NCI-H128 (cell line): Measurements from ENCODE around the gene SPOCD1.
A peak's percentile ranks its signal among the peaks of the same experiment; 100 is the strongest.

Experiments
- DNase-seq: peaks from one replicate; lab custom pipeline; 2025; ENCODE audit not compliant: unreplicated experiment; lab: John Stamatoyannopoulos, UW

SPOCD1 gene

GRCh38 chr1:31757989-31758388 is 57.8 kb downstream of the SPOCD1 start:
- DNase-seq, result no peak

- DNase-seq, result no peak
Observed at GRCh38 chr1:31757204-31757679, 58.6 kb downstream of the SPOCD1 start.

- no peak for DNase-seq
Observed at GRCh38 chr1:31756578-31756977, 59.2 kb downstream of the SPOCD1 start.

DNA sequence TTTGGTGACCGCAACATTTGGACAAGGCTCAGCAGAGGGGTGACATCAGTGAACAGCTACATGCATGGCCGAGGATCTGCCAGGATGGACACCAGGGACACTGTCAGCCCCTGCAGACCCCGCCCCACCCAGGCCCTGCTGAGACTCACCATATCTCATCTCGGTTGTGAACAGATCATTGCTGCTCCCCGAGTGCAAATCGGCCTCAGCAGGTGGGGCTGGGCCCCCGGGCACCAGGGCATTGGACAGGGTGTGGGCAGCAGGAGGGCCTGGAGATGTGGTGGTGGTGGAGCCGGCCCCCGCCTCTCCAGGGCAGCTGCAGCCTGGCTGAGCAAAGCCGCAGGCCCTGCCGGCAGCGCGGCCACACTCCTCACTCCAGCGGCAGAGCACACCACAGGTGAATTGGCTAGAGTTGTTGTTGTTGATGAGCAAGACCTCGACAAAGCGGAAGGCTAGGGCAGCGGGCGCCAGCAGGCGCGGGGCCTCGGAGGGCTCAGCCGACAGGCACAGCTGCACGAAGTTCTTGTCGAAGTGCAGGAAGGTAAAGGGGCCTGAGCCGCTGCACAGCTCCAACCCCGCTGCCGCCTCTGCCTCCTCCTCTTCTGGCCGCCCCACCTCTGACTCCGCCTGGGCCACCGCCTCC is 59.9 kb downstream of the SPOCD1 start:
- no peak for DNase-seq

- DNase-seq, result no peak
Observed at GRCh38 chr1:31755197-31755611, 60.6 kb downstream of the SPOCD1 start.

DNA sequence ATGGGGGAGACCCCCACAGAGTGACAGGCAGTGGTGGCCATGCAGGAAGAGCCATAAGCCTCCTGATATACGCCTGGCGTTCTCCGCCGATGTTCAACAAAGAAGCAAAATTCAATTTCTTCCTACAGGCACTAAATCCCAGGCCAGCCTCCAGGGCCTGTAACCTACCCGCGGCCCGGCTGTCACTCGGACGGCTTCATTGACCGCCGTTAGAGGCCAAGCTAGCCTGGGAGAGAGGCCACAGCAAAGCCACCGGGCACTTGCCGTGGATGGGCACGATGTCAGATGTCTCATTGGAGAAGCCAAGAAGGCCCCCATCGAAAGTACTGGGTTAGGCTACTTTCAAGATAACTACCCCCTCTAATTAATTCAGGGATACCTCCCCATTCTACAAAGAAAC is 61.4 kb downstream of the SPOCD1 start:
- no peak for DNase-seq

DNA sequence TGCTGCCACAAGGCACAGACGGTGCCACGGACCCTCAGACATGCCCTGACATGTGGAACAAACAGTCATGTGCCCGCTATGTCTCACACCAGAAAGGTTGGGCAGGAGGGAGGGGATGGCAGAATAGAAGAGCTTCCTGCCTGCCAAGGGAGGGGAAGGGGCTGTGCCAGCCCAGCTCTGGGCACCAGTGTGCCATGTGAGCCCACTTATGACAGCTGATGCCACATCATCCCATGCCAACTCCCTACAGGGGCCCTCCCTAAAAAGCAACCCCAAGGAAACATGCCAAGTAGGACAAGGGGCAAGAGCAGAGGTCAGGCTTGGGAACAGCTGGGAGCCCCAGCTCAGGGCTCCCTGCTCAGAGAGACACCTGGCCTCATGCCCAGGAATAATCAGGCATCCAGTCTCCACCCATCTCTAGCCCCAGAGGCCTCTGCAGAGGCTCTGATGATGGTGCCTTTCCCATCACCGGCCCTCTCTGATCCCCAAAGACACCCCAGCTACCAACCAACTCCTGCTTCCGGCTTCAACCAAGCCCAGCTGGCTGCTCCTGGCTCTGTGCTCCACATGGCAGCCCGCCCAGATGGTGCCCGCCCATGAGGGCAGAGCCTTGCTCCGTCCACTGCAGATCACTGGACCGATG is 62.0 kb downstream of the SPOCD1 start:
- DNase-seq, result peak; percentile 64

- no peak for DNase-seq
Observed at GRCh38 chr1:31752952-31753475, 62.8 kb downstream of the SPOCD1 start.

- DNase-seq, result no peak
Observed at GRCh38 chr1:31752258-31752657, 63.6 kb downstream of the SPOCD1 start.

- no peak for DNase-seq
Observed at GRCh38 chr1:31751822-31752241, 64.0 kb downstream of the SPOCD1 start.

- no peak for DNase-seq
Observed at GRCh38 chr1:31750858-31751510, 64.8 kb downstream of the SPOCD1 start.

DNA sequence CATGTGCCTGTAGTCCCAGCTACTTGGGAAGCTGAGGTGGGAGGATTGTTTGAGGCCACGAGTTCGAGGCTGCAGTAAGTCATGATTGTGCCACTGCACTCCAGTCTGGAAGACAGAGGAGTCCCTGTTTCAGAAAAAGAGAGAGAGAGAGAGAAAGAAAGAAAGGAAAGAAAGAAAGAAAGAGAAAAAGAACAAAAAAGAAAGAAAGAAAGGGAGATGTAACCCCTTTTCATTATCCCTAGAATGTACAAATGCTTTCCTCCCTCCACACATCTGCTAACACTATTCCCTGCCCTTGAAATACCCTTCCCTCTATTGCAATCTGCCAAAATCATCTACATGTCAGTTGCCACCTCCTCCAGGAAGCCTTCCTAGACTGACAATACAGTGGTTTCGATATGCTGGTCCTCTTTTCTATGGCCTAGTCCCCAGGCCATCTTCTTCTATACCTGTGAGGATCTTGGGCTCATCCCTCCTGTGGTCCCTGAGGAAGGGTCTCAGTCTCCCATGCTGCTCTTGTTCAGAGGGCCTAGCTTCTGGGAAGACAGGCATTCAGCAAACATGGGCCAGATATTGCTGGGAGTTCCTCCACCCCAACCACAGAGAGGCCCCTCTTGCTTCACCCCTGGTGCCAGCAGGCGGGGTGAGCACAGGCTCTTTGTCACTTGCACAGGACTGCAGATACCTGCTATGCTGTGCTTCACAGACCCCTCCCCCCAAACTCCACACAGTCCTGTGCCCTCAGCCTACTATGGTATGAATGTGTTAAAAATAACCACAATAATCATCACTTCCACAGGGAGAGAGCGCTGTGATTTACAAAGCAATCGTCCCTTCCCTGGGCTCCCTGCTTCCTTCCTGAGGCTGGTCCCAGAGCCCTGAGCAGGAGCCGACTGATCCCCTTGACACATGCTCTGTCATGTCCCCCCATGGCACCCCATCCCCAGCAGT is 65.8 kb downstream of the SPOCD1 start:
- DNase-seq, result no peak

- DNase-seq, result no peak
Observed at GRCh38 chr1:31748365-31748764, 67.5 kb downstream of the SPOCD1 start.

DNA sequence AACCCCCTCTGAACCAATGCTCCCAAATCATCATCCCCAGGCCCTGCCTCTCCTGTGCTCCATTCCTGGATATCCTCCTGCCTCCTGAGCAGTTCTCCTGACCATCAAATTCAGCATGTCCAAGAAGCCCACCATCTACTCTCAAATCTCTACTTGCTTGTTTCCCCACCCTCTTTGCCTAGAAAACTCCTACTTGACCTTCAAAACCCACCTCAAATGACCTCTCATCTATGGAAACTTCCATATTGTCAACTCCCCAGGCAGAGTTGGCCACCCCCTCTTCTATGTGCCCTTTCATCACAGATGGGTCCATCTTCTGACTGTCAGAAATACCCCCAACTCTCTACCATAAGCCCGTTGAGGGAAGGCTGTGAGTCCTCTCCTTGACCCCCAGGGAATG is 68.5 kb downstream of the SPOCD1 start:
- DNase-seq, result no peak

DNA sequence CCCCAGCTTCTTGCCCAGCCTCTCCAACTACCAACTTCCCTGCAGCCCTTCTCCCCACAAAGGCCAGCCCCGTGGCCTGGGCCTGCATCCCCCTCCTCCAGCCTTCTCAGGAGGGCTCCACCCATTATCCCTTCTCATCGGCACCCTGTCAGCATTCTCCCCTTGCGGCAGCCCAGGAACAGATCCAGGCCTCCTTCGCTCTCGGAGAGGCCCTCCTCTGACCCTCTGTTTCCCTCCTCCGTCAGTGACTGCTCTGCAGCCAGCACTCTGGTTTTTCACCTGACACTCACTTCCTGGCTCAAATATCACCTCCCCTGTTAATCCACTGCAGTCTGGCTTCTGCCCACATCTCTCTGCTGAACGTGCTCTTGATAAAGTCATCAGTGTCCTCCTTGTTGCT is 69.1 kb downstream of the SPOCD1 start:
- no peak for DNase-seq

DNA sequence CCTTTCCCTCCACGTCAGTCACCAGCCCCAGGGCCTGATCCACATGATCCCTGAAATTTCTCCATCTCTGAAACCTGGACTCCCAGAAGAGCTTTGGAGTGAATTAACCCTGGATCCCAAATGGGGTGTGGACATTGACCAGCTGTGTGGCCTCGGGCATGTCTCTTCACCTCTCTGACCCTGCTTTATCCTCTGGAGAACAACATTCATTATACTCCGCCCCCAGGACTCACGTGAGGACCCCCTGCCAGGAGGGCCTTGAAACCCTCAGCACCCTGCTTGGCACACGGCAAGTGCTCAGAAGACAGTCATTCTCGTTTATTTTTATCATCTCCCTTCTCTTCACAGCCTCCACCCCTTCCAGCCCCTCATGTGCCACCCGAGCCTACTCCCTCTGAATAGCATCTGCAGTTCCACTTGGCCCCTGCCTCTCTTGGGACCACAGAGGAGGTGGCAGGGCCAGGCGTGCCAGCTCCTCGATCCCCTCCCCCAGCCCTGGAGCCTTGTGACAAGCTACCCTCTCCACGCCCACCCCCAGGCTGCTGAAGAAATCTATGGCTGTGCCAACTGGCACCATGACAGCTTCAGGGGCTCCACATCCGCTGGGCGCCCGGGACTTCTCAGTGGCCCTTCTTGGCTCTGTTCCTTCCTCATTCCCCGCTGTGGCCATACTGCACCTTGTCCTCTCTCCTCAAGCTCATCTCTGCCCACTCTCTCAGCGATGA is 69.7 kb downstream of the SPOCD1 start:
- no peak for DNase-seq

GRCh38 chr1:31745096-31745945 is 70.5 kb downstream of the SPOCD1 start:
- no peak for DNase-seq

- DNase-seq, result no peak
Observed at GRCh38 chr1:31744165-31744888, 71.5 kb downstream of the SPOCD1 start.
